Stimulated activated CD8-positive, alpha-beta memory T cell treated with anti-CD3 and anti-CD28 coated beads, Interleukin-7, amount 100 ng/mL, for 24 hours (primary cell): ENCODE measurements around the gene RFX7.

ENCODE experiments used
- DNase-seq: peaks from one replicate; pipeline ENCODE4 v3.0.0-alpha.2; 2020; ENCODE audit warnings: low read depth

The RFX7 gene

GRCh38 chr15:56045068-56045748, 198.5 kb downstream of the RFX7 start:
- DNase-seq, result no peak

GRCh38 chr15:56042982-56043980, 200.4 kb downstream of the RFX7 start:
- DNase-seq, result no peak

- DNase-seq, result no peak
Measured at GRCh38 chr15:56042498-56042897, 201.2 kb downstream of the RFX7 start.

- no peak for DNase-seq
Measured at GRCh38 chr15:56042031-56042430, 201.6 kb downstream of the RFX7 start.

GRCh38 chr15:56040081-56041035, 203.3 kb downstream of the RFX7 start:
- DNase-seq, result no peak

- DNase-seq, result no peak
Measured at GRCh38 chr15:56038707-56039106, 205.0 kb downstream of the RFX7 start.

- no peak for DNase-seq
Measured at GRCh38 chr15:56038015-56038414, 205.7 kb downstream of the RFX7 start.
